SK-N-SH treated with all-trans-retinoic acid at 6 μM for 48 hours (cell line): ENCODE data around the gene CDH4.

Source experiments
- ARNTL ChIP-seq: fragments of 450-650 bp; formaldehyde crosslinking; IDR thresholded peaks from 2 replicates; pipeline ENCODE4 v1.5.0; 2020; ENCODE audit warnings: low read depth, mild to moderate bottlenecking, moderate library complexity, borderline replicate concordance
- ESRRG ChIP-seq: fragments of 250-450 bp; sonication (Bioruptor Pico); IDR thresholded peaks from 2 replicates; pipeline ENCODE4 v1.6.1; 2021; ENCODE audit warnings: mild to moderate bottlenecking
- RARB ChIP-seq: fragments of 250-450 bp; sonication (Bioruptor Pico); IDR thresholded peaks from 2 replicates; pipeline ENCODE4 v1.8.0; 2021; ENCODE audit warnings: mild to moderate bottlenecking, moderate library complexity
- TCF4 ChIP-seq: fragments of 250-450 bp; sonication (Bioruptor Pico); IDR thresholded peaks from 2 replicates; pipeline ENCODE4 v1.8.0; 2021; ENCODE audit warnings: mild to moderate bottlenecking, moderate library complexity, borderline replicate concordance
- ZFP3 ChIP-seq: fragments of 250-450 bp; sonication (Bioruptor Pico); IDR thresholded peaks from 2 replicates; pipeline ENCODE4 v1.5.0; 2020; ENCODE audit warnings: mild to moderate bottlenecking, moderate library complexity
- ZFP30 ChIP-seq: fragments of 450-650 bp; formaldehyde crosslinking; IDR thresholded peaks from 2 replicates; pipeline ENCODE4 v1.5.0; 2022; ENCODE audit warnings: mild to moderate bottlenecking, moderate library complexity
- TF ChIP-seq, protein P1 (sequence below): fragments of 250-450 bp; sonication (Bioruptor Pico); IDR thresholded peaks from 2 replicates; pipeline ENCODE4 v1.8.0; 2020; ENCODE audit warnings: mild to moderate bottlenecking, moderate library complexity, borderline replicate concordance

DNA sequence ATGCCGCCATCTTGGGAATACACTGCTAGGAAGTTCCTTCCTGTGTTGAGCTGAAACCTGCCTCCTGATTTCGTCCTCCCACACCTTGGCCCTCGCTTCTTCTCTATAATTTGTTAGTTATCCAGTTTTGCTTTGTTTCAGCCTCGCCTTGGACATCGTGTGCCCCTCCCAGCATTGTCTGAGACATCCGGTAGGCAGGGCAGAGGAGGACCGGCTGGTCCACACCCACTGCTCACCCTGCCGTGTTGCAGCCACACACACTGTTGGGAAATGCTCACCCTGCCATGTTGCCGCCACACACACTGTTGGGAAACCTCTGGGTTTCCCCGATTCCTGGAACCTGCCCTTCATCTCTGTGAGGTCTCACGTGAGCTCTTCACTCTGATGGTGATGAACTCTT lies 105.1 kb downstream of the CDH4 start:
- no peak for TF ChIP-seq ZFP3 (CRISPR knock-in tag)
- TF ChIP-seq ARNTL: no peak
- no peak for TF ChIP-seq ZFP30
- no peak for TF ChIP-seq ESRRG (CRISPR knock-in tag)
- TF ChIP-seq, protein P1, sequence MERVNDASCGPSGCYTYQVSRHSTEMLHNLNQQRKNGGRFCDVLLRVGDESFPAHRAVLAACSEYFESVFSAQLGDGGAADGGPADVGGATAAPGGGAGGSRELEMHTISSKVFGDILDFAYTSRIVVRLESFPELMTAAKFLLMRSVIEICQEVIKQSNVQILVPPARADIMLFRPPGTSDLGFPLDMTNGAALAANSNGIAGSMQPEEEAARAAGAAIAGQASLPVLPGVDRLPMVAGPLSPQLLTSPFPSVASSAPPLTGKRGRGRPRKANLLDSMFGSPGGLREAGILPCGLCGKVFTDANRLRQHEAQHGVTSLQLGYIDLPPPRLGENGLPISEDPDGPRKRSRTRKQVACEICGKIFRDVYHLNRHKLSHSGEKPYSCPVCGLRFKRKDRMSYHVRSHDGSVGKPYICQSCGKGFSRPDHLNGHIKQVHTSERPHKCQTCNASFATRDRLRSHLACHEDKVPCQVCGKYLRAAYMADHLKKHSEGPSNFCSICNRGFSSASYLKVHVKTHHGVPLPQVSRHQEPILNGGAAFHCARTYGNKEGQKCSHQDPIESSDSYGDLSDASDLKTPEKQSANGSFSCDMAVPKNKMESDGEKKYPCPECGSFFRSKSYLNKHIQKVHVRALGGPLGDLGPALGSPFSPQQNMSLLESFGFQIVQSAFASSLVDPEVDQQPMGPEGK: no peak
- TF ChIP-seq TCF4 (CRISPR knock-in tag): no peak
- TF ChIP-seq RARB (CRISPR knock-in tag): no peak
